Activated CD4-positive, alpha-beta T cell treated with anti-CD3 and anti-CD28 coated beads, Interleukin-2, amount 50 U/mL, for 48 hours (primary cell): ENCODE data around the gene GMDS.
A peak's percentile ranks its signal among the peaks of the same experiment; 100 is the strongest.

Experiments
- DNase-seq, 2 experiments: peaks; one replicate each; pipeline ENCODE4 v3.0.0-alpha.2; 2020

The GMDS gene

DNA sequence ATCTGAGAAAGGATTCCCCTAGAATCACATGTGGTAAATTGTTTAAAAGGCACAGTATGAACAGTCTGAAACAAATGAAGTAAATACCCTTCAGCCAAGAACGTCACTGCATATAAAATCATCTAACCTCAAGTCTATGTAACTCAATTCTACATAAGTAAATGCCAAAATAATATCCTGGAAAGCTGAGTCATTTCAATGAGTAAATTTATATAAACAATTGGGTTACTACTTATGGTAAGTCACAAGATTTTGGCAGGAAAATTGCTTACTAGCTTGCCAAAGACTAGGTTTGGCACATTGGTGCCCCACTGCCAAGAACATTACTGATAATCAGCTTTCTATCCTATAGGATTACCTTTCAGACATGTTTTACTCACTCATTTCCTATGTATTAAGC, 8.4 kb downstream of the GMDS start:
- DNase-seq, result no peak

DNA sequence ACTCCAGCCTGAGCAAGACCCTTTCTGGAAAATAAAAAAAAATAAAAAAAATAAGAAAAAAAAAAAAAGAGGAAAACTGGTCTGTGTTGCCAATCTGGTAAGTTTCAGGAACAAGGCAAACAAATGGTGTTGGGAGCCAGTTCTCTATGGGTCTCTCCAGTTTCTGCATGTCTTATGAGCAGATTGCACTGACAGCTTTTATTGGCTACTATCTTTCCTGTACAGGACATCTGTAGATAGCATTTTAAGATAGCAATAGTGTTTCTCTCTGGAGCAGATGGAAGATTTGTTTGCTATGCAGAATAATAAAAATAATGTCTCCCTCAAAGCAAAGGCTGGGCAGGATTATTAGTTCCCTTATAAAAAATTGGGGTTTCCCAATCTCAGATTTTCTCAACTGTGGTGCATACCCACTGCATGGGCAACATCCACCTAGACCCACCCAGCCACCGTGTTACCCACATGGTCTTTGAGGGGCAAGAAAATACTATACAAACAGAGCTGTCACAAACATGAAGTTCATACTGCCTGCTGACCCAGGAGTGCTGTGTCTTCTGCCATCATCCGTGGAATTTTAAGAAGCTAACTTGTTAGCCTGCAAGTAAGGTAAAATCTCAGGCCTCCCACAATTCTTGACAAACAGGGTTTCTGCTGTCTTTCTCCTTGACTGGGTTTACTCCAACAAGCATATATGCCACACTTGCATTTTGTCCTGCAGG, 9.5 kb downstream of the GMDS start:
- no peak for DNase-seq

DNA sequence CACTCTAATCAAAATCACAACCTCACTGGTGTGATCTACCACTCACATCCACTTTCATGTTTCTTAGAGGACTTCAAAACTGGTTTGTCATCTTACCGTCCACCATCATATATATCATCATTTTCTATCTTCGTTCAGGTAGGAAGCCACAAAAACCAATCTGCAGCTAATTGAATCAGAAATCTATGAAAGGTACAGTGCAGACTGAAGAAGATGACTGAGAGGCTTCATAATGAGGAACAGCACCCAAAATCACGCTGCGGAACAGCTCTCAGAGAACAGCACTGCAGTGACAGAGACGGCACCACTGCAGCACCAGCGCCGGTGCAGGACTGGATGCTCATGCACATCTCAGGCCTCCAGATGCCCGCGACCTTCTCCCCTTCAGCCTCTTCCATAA, 13.0 kb downstream of the GMDS start:
- DNase-seq, result no peak

DNA sequence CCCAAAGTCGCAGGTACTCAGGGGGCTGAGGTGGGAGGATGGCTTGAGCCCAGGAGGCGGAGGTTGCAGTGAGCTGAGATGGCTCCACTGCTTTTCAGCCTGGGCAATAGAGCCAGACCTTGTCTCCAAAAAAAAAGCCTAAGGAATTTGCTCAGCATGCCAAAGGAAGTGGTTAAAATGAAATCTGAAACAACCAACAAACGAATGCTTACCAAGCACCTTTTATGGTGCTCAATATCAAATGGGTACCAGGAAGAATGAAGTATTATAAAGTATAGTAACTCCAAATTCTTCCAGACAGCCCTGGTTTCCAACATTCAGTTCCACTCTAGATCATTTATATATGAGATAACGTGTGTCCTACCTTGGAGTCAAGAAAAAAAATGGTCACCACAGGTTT, 14.0 kb downstream of the GMDS start:
- DNase-seq, result no peak

DNA sequence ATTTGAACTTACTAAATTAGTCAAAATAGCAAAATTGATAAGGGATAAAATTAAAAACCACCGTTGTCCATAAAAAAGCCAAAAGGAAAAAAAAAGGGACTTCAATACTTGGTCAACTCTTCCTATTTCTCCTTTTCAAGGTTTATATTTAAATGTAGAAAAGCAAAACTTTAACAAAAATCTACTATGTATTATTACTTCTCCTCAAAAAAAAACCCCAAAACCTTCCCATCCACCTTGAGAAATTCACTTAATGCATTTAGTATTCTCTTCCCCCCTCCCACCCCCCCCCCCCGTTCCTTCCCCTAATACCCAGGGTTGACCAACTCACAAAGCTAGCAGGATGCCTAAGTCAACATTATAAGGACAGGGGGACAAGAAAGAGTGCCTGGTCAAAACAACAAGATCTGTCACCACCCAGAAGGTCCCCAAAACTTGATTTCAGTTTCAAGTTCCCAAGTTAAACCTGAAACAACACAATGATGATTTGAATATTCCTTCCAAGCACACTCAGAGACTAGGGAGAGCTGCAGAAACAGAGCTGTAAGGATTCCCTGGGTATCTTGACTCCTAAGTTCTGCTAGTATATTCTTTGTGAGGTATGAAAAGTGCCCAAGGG, 14.6 kb downstream of the GMDS start:
- no peak for DNase-seq

DNA sequence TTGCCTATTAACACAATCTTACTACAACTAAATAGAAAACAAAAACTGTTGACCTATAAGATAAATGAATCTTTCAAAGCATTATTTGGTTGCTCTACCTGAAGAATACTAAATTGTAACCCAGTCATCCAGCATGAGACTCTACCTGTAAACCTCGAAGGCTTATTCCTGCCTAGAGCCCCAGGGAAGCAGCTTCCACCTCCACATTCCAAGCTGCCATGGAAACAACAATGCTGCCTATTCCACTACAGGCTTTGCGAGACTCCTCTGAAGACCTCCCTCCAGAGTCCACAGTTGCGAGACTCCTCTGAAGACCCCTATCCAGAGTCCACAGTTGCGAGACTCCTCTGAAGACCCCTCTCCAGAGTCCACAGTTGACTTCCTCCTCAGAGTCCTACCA, 15.7 kb downstream of the GMDS start:
- DNase-seq, result no peak

DNA sequence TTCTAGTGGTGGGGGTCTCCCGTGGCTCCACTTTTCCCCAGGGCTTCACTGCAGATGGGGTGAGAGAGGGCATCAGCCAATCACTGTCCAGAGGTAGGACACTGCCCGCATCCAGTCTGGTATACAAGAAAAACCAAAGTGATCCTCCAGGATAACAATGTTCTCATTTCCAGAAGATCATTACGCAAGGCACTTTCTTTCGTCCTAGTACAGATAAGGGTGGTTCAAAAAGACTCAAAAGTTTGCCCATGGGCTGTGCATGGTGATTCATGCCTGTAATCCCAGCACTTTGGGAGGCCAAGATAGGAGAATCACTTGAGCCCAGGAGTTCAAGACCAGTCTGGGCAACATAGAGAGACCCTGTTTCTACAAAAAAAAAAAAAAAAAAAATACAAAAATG, 16.4 kb downstream of the GMDS start:
- DNase-seq, result no peak

DNA sequence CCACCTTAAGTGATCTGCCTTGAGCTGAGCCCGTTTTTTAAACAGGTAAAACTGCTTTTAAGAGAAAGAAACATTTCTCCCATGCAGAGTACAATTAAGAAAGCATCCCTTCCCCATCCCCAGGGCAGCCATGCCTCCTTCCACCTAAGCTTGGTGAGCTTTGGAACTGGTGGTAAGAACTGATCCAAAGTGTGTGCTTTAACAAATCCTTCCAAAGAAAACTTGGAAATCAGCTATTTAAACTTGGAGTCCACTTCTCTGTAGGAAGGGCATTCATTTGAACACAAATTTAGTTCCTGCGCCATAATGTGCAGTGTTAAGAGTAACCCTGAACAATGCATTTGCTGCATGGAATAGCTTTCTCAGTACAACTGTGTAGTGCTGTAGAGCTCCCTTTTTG, 17.0 kb downstream of the GMDS start:
- no peak for DNase-seq

DNA sequence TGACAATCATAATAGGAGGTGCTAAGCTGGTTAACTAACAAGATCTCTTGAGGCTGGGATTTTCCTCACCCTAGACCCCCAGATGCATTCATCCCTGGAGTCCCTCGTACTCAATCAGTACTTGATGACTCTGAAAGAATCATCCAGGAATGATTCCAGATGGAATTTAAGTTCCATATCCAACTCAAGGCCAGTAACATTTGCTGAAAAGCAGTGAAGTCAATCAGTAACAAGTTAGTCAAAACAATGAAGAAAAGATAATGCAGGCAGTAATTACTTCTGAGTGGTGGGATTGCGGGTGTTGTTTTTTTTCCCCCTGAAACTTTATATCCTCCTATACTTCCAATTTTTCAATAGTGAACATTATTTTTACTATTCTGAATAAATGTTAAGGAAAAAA, 18.6 kb downstream of the GMDS start:
- no peak for DNase-seq

DNA sequence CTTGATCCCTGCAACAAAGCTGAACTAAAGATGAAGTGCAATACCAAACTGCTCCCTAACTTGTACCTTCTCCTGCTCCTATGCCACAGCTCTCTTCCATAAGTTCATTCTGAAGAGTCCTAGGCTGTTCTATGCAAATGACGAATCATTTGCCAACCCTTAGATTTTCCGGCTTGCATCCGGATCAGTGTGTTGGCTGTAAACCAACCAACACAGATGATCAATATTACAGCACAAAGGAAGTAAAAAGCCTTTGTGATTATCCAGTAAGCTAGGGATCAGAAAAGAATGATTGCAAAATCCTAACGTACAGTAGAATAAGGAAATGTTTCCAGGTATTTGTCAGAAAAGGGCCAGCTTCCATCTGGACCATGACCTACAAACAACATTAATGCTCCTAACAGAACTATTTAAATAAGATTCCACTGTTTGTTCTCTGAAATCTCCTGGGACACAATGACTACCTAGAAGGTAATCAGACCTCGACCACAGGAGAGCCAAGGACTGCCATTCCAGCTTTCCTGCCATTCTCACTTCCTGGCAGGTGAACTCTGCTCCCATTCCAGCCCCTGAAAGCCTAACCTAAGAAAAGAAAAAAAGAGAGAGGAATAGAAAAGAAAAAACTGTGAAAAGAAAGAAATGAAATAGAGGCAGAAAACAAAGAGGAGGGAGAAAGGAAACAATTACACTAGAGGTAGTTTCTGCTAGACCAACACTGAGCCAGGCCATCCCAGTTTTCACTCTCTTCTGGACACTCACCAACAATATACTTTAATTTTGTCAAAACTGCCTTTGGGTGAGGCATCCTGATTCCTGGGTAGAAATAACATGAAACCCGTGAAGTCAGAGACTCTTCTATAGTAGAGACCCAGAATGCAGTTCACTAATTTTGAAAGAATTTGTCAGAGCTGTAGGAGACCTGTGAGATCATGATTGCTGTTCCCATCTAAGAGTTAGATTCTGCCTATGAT, 19.7 kb downstream of the GMDS start:
- DNase-seq, result no peak

DNA sequence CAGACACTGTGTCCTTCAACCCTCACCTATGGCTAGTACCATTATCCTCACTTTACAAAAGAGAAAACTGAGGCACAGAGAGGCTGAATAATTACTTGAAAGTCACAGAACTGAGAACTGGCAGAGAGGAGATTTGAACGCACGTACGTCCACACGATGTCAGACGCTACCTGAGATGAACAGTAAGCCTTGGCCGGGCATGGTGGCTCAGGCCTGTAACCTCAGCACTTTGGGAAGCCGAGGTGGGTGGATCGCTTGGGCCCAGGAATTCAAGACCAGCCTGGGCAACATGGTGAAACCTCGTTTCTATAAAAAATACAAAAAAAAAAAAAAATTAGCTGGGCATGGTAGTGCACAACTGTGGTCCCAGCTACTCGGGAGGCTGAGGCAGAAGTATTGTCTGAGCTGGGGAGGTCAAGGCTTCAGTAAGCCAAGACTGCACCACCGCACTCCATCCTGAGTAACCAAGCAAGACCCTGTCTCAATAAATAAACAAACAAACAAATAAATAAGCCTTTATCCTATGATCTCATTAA, 20.5 kb downstream of the GMDS start:
- no peak for DNase-seq

DNA sequence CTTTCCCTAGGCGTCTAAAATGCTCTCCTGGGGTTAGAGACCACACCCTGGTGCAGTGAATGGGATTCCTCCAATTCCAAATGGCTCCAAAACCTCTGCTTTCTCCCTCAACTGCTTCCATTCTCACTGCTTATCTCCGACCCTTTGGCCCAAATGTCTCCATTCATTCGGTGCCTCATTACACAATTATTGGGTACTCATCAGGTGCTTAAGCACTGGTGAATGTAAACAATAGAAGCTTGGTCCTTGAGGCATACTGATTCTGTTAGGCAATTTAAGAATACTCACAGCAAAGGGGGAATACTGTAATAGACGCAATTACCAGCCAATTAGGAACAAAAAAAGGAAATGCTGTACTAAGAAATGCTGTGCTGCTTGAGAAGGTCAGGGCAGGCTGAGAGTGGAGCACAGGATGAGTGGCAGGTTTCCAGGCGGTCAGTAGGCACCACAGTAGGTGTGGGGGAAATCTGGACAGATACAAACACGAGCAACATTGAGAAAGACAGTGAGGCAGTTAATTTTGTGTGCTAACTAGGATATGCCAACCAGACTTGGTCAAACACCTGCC, 23.0 kb downstream of the GMDS start:
- DNase-seq, result no peak

DNA sequence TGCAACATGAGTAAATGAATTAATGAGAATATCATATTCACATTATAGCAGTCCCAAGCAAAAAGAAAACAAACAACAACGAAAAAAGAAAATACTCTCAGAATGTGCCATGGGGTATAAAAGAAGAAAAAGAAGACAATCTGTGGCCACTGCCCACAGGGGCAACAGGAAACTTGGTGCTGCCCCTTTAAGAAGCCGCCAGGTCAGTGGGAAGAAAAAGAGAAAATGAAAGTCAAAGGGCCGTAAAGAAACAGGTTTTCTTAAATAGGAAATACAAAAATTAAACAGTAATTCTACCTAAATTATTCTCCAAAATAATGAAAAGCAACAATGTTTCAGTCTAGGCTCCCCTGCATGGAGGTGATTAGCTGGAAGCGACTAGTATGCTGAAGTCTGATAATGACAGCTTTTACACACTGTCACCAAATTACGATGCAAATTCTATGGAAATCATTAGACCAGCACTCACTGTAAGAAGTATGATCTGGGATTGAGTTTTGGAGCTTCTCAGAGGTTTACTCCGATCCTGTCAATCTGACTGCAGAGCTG, 23.6 kb downstream of the GMDS start:
- DNase-seq, result no peak

DNA sequence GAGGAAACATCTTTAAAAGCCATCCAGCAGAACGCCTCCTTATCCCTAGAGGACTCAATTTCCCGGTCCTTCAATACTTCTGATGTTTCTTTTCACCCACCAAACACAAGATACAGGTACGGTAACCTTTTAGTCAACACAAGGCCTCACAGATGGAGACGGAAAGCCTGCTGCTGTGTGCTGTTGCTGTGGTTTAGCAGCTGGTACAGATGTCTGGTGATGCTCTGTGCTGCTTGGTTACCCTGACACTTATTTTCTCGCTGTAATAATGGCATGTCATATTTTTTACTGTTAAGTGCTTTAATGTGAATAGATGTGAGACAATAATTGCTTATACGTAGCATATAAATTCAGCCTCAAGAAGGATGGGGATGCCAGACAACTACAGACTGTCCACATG, 25.3 kb downstream of the GMDS start:
- no peak for DNase-seq

DNA sequence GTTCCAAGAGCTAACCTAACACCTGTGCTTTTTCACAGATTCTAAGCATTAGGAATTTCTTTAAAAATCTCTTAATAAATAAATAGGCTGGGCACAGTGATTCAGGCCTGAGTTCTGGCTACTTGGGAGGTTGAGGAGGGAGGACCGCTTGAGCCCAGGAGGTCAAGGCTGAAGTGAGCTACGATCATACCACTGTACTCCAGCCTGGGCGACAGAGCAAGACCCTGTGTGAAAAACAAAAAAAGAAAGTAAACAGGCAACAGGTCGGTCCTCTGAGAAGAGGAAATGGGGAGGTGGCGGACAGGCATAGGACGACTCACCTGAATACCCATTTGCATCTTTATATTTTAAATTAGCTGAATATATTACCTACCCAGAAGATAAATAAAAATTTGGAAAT, 26.5 kb downstream of the GMDS start:
- no peak for DNase-seq

DNA sequence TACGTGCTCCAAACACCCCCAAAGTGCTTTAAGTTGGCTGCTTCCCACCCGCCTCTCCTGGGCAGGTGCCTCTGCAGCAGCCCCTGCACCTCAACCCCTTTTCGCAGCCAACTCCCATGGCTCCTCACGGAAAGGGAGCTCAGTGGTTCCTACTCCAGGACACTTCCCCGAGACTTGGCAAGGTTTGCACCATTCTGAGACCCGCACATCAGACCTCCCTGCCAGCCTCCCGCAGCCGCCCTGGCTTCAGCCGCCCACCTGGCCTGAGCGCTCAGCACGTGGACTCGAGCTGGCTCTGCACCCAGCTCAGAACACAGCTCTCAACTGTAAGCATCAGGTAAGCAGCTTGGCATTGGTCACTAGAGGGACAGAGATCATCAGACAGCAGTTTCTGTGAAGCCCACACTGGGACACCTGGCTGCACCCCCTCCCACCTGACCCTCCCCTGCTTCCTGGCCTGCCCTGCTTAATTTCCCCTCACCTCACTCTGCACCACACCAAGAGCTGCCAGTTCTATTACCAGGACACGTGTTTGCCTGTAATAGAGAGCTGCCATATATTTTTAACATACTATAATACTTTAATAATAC, 28.5 kb downstream of the GMDS start:
- no peak for DNase-seq

DNA sequence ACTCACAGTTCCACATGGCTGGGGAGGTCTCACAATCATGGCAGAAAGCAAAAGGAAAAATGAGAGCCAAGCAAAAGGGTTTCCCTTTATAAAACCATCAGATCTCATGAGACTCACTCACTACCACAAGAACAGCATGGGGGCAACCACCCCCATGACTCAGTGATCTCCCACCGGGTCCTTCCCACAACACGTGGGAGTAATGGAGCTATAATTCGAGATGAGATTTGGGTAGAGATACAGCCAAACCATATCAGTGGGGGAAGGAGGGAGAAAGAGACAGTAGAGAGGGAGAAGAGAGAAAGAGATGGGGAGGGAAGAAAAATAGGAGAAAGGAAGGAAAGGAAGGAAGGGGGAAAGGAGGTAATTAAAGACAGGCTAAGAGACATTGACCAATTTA, 30.1 kb downstream of the GMDS start:
- DNase-seq, result no peak

DNA sequence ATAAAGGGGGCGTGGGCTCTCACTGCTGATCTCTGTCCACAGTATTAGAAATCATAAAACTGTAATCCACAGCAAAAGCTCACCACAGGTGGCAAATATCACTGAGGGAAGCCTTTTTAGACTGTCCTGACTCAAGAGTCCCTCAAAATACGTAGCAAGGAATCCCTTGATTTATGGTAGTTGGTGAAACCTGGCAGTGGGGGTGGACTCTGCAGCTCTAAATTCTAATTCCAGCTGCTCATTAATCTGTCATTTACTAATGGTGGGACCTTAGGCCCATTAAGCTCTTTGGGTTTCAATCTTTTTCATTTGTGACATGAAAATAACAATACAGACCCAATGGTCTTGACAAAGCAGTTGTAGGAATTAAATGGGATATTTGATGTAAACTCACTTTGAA, 32.3 kb downstream of the GMDS start:
- no peak for DNase-seq

DNA sequence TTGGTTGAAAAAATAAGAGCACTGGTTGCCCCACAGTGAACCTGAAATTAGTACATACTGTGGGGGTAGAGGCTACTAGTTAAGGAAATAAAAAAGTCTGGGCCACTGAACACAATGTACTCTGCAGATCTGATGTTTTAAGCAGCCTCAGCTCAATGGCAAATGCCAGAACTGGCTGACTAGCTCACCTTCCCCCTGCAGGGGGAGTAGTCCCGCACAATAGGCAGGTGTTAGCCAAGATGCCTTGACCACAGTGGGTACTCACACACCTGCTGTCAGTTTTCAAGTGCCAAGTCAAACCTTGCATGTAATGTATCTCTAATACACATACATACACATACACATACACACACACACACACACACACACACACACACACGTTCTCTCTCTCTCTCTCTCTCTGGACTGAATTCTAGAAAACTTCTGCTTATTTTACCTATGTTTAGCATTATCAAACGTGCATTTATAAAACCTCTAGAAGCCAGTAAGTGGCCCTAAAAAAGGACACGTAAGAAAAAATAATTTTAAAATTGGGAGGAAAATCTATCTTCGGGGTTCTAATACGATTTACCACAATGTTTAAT, 36.1 kb downstream of the GMDS start:
- peak; percentile 26 to 48 for DNase-seq

DNA sequence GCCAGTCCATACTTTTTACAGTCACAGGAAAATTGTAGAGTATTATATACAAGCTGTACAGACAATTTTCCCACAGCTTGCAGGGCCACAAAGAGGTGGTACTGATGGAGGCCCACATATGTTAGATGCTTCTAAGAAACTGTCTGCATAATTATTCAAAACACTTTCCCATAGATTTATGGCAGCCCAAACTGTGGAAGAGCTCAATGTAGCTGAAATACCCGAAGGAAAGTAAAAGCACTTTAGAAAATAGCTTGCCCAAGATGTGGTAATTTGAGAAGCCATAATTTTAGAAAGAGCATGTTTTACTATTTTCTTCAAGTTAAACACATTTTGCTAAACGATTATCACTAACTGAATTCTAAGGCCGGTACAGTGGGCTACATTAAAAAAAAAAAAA, 36.9 kb downstream of the GMDS start:
- DNase-seq, result no peak

DNA sequence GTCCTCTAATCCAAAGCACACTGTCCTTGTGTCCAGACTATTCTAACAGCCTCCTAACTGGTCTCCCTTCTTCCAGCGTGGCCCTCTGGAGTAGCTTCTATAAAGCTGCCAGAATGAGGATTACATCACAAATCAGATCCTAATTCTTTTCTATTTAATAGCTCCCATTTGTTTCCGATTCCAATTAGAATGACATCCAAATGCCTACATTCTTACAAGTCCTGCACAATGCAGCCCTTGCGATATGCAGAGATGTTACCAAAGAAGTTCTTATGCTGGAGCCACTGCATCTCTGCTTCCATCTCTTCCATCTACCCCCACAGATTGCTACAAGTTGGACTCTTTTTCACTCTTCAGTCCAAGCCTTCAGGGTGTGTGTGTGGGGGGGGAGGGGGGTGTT, 40.0 kb downstream of the GMDS start:
- DNase-seq, result no peak

DNA sequence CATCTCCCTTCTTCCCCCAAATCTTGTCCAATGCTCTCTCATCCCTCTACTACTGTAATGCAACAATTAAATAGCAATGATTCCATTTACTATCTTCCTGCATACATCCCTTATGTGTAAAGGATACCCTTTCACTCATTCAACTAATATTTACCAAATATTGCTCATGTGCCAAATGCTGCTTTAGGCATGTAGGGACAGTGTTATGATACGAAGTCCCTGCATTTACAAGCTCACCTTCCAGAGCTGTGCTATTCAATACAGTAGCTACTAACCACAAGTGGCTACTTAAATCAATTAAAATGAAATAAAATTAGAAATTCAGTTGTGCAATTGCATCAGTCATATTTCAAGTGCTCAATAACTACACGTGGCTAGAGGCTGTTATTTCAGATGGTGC, 41.1 kb downstream of the GMDS start:
- DNase-seq, result no peak
